HepG2 (cell line): ENCODE data around the gene ALG1L2. TPM values are rescaled to one million over a fixed set of nuclear protein-coding genes. Genes with fewer than 3 reads are reported as not detected.

Experiments
- FOXA1 ChIP-seq, 2 experiments: fragments of 450-650 bp in 1 of 2; sonication (generic) in 1 of 2; formaldehyde crosslinking in 1 of 2; IDR thresholded peaks; 2 replicates each; pipeline versions ENCODE4 v1.4.0 to v1.6.1; 2016 to 2020; ENCODE audit warnings: missing genetic modification reagents in 1 of 2
- NCOA1 ChIP-seq: sonication (generic); formaldehyde crosslinking; IDR thresholded peaks from 2 replicates; pipeline ENCODE4 v1.9.0; 2021; ENCODE audit warnings: missing genetic modification reagents
- NCOA5 ChIP-seq: sonication (generic); formaldehyde crosslinking; IDR thresholded peaks from 2 replicates; pipeline ENCODE4 v1.4.0; 2020; ENCODE audit warnings: missing genetic modification reagents
- NFIC ChIP-seq: IDR thresholded peaks from 2 replicates; pipeline ENCODE4 v1.6.1; 2012; ENCODE audit warnings: mild to moderate bottlenecking, low read length, inconsistent platforms
- POLR2AphosphoS5 ChIP-seq: IDR thresholded peaks from 2 replicates; pipeline ENCODE4 v1.6.1; 2012; ENCODE audit warnings: low read depth, low read length
- RNF2 ChIP-seq: fragments of 450-650 bp; conservative IDR thresholded peaks from 2 replicates; pipeline ENCODE4 v1.6.1; 2016; ENCODE audit warnings: low read depth
- RXRB ChIP-seq: IDR thresholded peaks from 2 replicates; pipeline ENCODE4 v1.6.1; 2016; ENCODE audit warnings: borderline replicate concordance, missing genetic modification reagents, missing compliant biosample characterization
- TBP ChIP-seq: sonication (generic); formaldehyde crosslinking; IDR thresholded peaks from 2 replicates; pipeline ENCODE4 v1.5.0; 2020; ENCODE audit warnings: missing genetic modification reagents
- ZNF343 ChIP-seq: sonication (generic); formaldehyde crosslinking; IDR thresholded peaks from 2 replicates; pipeline ENCODE4 v1.4.0; 2020; ENCODE audit warnings: mild to moderate bottlenecking, missing genetic modification reagents
- ZNF547 ChIP-seq: sonication (generic); formaldehyde crosslinking; IDR thresholded peaks from 2 replicates; pipeline ENCODE4 v1.5.1; 2020; ENCODE audit warnings: mild to moderate bottlenecking, missing genetic modification reagents
- ZNF556 ChIP-seq: sonication (generic); formaldehyde crosslinking; IDR thresholded peaks from 2 replicates; pipeline ENCODE4 v1.4.0; 2020; ENCODE audit warnings: mild to moderate bottlenecking, missing genetic modification reagents, borderline replicate concordance
- ZNF615 ChIP-seq: sonication (generic); formaldehyde crosslinking; IDR thresholded peaks from 2 replicates; pipeline ENCODE4 v1.5.0; 2020; ENCODE audit warnings: mild to moderate bottlenecking, missing genetic modification reagents, borderline replicate concordance
- polyA plus RNA-seq, 8 experiments: library from polyadenylated mRNA; depleted of rRNA in 3 of 8; stranded (reverse) in 7 of 8; unstranded in 1 of 8; fragments of >200 nt; fragmentation: Illumina TruSeq in 4 of 8; extraction: Trizol in 4 of 8; gene quantifications; 2 replicates each; pipeline versions ENCODE4 v1.2.1 to v1.2.3, GENCODE V29; 2011 to 2016; ENCODE audit warnings: low read depth in 4 of 8, missing spikeins in 1 of 8, mixed read lengths in 1 of 8; ENCODE audit not compliant: insufficient read depth in 1 of 8
- total RNA-seq, 5 experiments: library from RNA; depleted of rRNA; stranded (reverse); fragments of >200 nt; fragmentation: Illumina TruSeq; extraction: Trizol; gene quantifications; 2 replicates each; pipeline ENCODE4 v1.2.3, GENCODE V29; 2016; ENCODE audit warnings: low read depth in 1 of 5
- TF ChIP-seq, protein P1 (sequence below), 2 experiments: sonication (generic) in 1 of 2; formaldehyde crosslinking in 1 of 2; IDR thresholded peaks; 2 replicates each; pipeline versions ENCODE4 v1.6.1 to v1.9.0; 2014 to 2022; ENCODE audit warnings: antibody characterized with exemption in 1 of 2, borderline replicate concordance in 1 of 2, inconsistent platforms in 1 of 2, low read depth in 1 of 2, missing genetic modification reagents in 1 of 2
- TF ChIP-seq, protein P2 (sequence below): sonication (generic); formaldehyde crosslinking; conservative IDR thresholded peaks from 2 replicates; pipeline ENCODE4 v1.4.0; 2020; ENCODE audit warnings: missing genetic modification reagents
- TF ChIP-seq, protein P3 (sequence below): sonication (generic); formaldehyde crosslinking; IDR thresholded peaks from 2 replicates; pipeline ENCODE4 v1.4.0; 2020; ENCODE audit warnings: missing genetic modification reagents
- TF ChIP-seq, protein P4 (sequence below): IDR thresholded peaks from 2 replicates; pipeline ENCODE4 v1.6.1; 2016; ENCODE audit warnings: control low read depth
- TF ChIP-seq, protein P5 (sequence below): sonication (generic); formaldehyde crosslinking; IDR thresholded peaks from 2 replicates; pipeline ENCODE4 v1.4.0; 2020; ENCODE audit warnings: missing genetic modification reagents, borderline replicate concordance

ALG1L2 gene
- total and polyA plus RNA-seq, 2 of the 13 experiments (the other 11 are each of a cell fraction or from before 2014, with no cell fraction given), result 0.13 to 0.55 TPM

DNA sequence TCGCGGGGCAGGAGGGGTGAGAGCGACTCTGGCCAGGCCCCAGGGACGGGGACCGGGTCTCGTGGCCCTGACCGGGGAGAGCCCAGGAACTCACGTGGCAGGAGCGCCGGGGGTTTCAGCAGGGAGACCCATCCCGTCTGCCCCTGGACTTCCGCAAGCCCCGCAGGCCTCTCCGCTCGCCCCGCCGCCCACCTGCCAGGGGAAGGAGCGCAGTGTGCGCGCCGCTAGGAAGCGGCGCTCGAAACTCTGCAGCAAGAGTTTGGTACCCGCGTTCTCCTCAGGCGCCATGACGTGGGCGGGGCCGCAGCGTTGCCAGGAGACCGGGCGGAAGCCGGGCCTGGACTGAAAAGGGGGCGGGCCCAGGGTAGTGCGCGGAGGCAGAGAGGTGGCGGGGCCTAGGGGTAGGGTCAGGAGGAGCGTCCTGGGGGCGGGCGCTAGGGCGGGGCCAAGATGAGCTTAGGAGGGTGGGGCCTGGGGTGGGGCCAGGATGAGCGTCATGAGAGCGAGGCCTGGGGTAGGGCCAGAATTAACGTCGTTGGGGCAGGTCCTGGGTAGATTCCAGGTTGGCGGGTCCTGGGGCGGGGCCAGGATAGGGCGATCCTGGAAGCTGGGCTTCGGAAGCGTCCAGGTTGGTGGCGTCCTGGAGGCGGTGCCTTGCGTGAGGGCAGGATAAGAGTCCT, 29.7 kb downstream of the ALG1L2 start (continued):
- TF ChIP-seq RNF2 (no peak), NFIC (no peak), POLR2AphosphoS5 (peak; percentile 66), RXRB (CRISPR knock-in tag) (no peak), FOXA1 (IDR thresholded peaks at IDR 0.05) (no peak), FOXA1 (CRISPR knock-in tag; IDR thresholded peaks at IDR 0.05) (no peak), ZNF615 (CRISPR knock-in tag) (no peak), ZNF343 (CRISPR knock-in tag) (no peak), NCOA1 (no peak), ZNF547 (CRISPR knock-in tag) (no peak), ZNF556 (CRISPR knock-in tag) (0 out of 2 replicates have a peak, but pooled peaks have one; percentile 19), TBP (CRISPR knock-in tag) (no peak), NCOA5 (no peak)
- TF ChIP-seq, protein P1, sequence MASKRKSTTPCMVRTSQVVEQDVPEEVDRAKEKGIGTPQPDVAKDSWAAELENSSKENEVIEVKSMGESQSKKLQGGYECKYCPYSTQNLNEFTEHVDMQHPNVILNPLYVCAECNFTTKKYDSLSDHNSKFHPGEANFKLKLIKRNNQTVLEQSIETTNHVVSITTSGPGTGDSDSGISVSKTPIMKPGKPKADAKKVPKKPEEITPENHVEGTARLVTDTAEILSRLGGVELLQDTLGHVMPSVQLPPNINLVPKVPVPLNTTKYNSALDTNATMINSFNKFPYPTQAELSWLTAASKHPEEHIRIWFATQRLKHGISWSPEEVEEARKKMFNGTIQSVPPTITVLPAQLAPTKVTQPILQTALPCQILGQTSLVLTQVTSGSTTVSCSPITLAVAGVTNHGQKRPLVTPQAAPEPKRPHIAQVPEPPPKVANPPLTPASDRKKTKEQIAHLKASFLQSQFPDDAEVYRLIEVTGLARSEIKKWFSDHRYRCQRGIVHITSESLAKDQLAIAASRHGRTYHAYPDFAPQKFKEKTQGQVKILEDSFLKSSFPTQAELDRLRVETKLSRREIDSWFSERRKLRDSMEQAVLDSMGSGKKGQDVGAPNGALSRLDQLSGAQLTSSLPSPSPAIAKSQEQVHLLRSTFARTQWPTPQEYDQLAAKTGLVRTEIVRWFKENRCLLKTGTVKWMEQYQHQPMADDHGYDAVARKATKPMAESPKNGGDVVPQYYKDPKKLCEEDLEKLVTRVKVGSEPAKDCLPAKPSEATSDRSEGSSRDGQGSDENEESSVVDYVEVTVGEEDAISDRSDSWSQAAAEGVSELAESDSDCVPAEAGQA (IDR thresholded peaks at IDR 0.05; ENCODE audit: low read depth), result no peak
- TF ChIP-seq, protein P1 (CRISPR knock-in tag; IDR thresholded peaks at IDR 0.05; ENCODE audit: borderline replicate concordance), result no peak
- TF ChIP-seq, protein P2, sequence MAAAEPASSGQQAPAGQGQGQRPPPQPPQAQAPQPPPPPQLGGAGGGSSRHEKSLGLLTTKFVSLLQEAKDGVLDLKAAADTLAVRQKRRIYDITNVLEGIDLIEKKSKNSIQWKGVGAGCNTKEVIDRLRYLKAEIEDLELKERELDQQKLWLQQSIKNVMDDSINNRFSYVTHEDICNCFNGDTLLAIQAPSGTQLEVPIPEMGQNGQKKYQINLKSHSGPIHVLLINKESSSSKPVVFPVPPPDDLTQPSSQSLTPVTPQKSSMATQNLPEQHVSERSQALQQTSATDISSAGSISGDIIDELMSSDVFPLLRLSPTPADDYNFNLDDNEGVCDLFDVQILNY (CRISPR knock-in tag), result no peak
- TF ChIP-seq, protein P3, sequence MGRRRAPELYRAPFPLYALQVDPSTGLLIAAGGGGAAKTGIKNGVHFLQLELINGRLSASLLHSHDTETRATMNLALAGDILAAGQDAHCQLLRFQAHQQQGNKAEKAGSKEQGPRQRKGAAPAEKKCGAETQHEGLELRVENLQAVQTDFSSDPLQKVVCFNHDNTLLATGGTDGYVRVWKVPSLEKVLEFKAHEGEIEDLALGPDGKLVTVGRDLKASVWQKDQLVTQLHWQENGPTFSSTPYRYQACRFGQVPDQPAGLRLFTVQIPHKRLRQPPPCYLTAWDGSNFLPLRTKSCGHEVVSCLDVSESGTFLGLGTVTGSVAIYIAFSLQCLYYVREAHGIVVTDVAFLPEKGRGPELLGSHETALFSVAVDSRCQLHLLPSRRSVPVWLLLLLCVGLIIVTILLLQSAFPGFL (CRISPR knock-in tag), result no peak
- TF ChIP-seq, protein P4, sequence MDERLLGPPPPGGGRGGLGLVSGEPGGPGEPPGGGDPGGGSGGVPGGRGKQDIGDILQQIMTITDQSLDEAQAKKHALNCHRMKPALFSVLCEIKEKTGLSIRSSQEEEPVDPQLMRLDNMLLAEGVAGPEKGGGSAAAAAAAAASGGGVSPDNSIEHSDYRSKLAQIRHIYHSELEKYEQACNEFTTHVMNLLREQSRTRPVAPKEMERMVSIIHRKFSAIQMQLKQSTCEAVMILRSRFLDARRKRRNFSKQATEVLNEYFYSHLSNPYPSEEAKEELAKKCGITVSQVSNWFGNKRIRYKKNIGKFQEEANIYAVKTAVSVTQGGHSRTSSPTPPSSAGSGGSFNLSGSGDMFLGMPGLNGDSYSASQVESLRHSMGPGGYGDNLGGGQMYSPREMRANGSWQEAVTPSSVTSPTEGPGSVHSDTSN (CRISPR knock-in tag), result no peak
- TF ChIP-seq, protein P5, sequence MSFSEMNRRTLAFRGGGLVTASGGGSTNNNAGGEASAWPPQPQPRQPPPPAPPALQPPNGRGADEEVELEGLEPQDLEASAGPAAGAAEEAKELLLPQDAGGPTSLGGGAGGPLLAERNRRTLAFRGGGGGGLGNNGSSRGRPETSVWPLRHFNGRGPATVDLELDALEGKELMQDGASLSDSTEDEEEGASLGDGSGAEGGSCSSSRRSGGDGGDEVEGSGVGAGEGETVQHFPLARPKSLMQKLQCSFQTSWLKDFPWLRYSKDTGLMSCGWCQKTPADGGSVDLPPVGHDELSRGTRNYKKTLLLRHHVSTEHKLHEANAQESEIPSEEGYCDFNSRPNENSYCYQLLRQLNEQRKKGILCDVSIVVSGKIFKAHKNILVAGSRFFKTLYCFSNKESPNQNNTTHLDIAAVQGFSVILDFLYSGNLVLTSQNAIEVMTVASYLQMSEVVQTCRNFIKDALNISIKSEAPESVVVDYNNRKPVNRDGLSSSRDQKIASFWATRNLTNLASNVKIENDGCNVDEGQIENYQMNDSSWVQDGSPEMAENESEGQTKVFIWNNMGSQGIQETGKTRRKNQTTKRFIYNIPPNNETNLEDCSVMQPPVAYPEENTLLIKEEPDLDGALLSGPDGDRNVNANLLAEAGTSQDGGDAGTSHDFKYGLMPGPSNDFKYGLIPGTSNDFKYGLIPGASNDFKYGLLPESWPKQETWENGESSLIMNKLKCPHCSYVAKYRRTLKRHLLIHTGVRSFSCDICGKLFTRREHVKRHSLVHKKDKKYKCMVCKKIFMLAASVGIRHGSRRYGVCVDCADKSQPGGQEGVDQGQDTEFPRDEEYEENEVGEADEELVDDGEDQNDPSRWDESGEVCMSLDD (CRISPR knock-in tag), result peak; percentile 31; the same call in 1 of the 2 replicates
